OCI-LY3 (cell line): Measurements from ENCODE around the gene OAT.

Experiments used
- EZH2phosphoT487 ChIP-seq: fragments of 200-600 bp; shearing (Covaris generic); IDR thresholded peaks from 2 replicates; pipeline ENCODE4 v1.6.1; 2018; ENCODE audit warnings: antibody characterized with exemption, mixed run types, low read depth
- TF ChIP-seq, protein P1 (sequence below): fragments of 200-600, 300-600 bp; sonication (generic); IDR thresholded peaks from 2 replicates; pipeline ENCODE4 v1.5.1; 2014; ENCODE audit warnings: antibody characterized with exemption, low read length, low read depth

DNA sequence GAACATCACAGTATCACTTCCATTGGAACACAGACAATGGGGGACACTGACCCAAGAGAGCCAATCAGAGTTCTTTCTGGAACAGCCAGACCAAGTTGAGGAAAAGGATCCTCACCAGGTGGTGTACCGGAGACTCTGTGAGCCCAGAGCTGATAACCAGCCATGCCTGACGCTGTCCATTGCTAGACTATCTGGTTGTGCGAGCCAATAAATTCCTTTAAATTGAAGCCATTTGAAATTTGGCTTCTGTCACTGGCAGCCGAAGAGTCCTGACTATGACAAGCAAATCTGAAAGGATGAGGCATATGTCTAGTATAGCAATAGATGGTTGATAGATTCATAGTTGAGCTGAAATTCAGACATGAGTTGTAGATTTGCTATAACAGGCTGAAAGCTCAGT lies 39.8 kb upstream of the OAT start:
- TF ChIP-seq, protein P1, sequence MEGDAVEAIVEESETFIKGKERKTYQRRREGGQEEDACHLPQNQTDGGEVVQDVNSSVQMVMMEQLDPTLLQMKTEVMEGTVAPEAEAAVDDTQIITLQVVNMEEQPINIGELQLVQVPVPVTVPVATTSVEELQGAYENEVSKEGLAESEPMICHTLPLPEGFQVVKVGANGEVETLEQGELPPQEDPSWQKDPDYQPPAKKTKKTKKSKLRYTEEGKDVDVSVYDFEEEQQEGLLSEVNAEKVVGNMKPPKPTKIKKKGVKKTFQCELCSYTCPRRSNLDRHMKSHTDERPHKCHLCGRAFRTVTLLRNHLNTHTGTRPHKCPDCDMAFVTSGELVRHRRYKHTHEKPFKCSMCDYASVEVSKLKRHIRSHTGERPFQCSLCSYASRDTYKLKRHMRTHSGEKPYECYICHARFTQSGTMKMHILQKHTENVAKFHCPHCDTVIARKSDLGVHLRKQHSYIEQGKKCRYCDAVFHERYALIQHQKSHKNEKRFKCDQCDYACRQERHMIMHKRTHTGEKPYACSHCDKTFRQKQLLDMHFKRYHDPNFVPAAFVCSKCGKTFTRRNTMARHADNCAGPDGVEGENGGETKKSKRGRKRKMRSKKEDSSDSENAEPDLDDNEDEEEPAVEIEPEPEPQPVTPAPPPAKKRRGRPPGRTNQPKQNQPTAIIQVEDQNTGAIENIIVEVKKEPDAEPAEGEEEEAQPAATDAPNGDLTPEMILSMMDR = no peak
- TF ChIP-seq EZH2phosphoT487 = no peak
